WTC11 (cell line): ENCODE data around the gene APLF. TPM values are rescaled to one million over a fixed set of nuclear protein-coding genes. Genes with fewer than 3 reads are reported as not detected.

ENCODE experiments used
- ATAC-seq: fragments of 200-7000 bp; cut with Tn5 transposase; 2 replicates; pipeline ENCODE4 v1.10.0; 2021; ENCODE audit warnings: mild to moderate bottlenecking, moderate library complexity
- CTCF ChIA-PET: fragments of 300-600 bp; sonication (Branson Sonifier 250); formaldehyde crosslinking; loops from one replicate; lab custom pipeline; 2021; ENCODE audit warnings: antibody characterized with exemption; lab: Charles Lee
- POLR2A ChIA-PET: fragments of 350-600 bp; sonication (Branson Sonifier 250); formaldehyde crosslinking; loops from one replicate; lab custom pipeline; 2021; ENCODE audit warnings: antibody characterized with exemption; lab: Charles Lee
- DNase-seq: peaks from one replicate; pipeline ENCODE4 v3.0.0; 2021; ENCODE audit warnings: low spot score
- H3K27ac Mint-ChIP-seq: 2 replicates; pipeline ENCODE4 v1.8.0; 2021; ENCODE audit warnings: mixed read lengths
- H3K27me3 Mint-ChIP-seq: 2 replicates; pipeline ENCODE4 v1.8.0; 2021; ENCODE audit warnings: low read depth, mild to moderate bottlenecking, moderate library complexity, mixed read lengths
- H3K36me3 Mint-ChIP-seq: 2 replicates; pipeline ENCODE4 v1.8.0; 2021; ENCODE audit warnings: mixed read lengths
- H3K4me1 Mint-ChIP-seq: 2 replicates; pipeline ENCODE4 v1.8.0; 2022; ENCODE audit warnings: mixed read lengths
- H3K4me3 Mint-ChIP-seq: 2 replicates; pipeline ENCODE4 v1.8.0; 2021; ENCODE audit warnings: mild to moderate bottlenecking, moderate library complexity, mixed read lengths
- H3K9me3 Mint-ChIP-seq: 2 replicates; pipeline ENCODE4 v1.8.0; 2021; ENCODE audit warnings: mixed read lengths
- CBFB ChIP-seq: sonication (generic); formaldehyde crosslinking; IDR thresholded peaks from 2 replicates; pipeline ENCODE4 v1.8.1; 2022; ENCODE audit warnings: mild to moderate bottlenecking, low read depth, missing genetic modification reagents
- CREB1 ChIP-seq: sonication (generic); formaldehyde crosslinking; IDR thresholded peaks from 2 replicates; pipeline ENCODE4 v1.8.0; 2023; ENCODE audit warnings: mild to moderate bottlenecking, missing genetic modification reagents
- CREM ChIP-seq: sonication (generic); formaldehyde crosslinking; IDR thresholded peaks from 2 replicates; pipeline ENCODE4 v1.8.1; 2022; ENCODE audit warnings: mild to moderate bottlenecking, missing genetic modification reagents, moderate library complexity
- ESRRA ChIP-seq: sonication (generic); formaldehyde crosslinking; IDR thresholded peaks from 2 replicates; pipeline ENCODE4 v1.8.1; 2022; ENCODE audit warnings: mild to moderate bottlenecking, missing genetic modification reagents, borderline replicate concordance
- FOXP1 ChIP-seq: sonication (generic); formaldehyde crosslinking; IDR thresholded peaks from 2 replicates; pipeline ENCODE4 v1.8.0; 2022; ENCODE audit warnings: missing genetic modification reagents, mild to moderate bottlenecking, moderate library complexity, borderline replicate concordance
- HMGA2 ChIP-seq: fragments of 250-450 bp; sonication (Bioruptor Pico); IDR thresholded peaks from 2 replicates; pipeline ENCODE4 v1.4.0; 2021; ENCODE audit warnings: mild to moderate bottlenecking, moderate library complexity
- JUN ChIP-seq: sonication (generic); formaldehyde crosslinking; IDR thresholded peaks from 2 replicates; pipeline ENCODE4 v1.8.0; 2023; ENCODE audit warnings: mild to moderate bottlenecking, missing genetic modification reagents
- MXD4 ChIP-seq: fragments of 250-450 bp; sonication (Bioruptor Pico); IDR thresholded peaks from 2 replicates; pipeline ENCODE4 v1.8.0; 2021; ENCODE audit warnings: mild to moderate bottlenecking, moderate library complexity, borderline replicate concordance
- MYBL2 ChIP-seq: sonication (generic); formaldehyde crosslinking; IDR thresholded peaks from 2 replicates; pipeline ENCODE4 v1.8.1; 2023; ENCODE audit warnings: mild to moderate bottlenecking, moderate library complexity, missing genetic modification reagents
- NFE2L1 ChIP-seq: sonication (generic); formaldehyde crosslinking; IDR thresholded peaks from 2 replicates; pipeline ENCODE4 v1.8.1; 2023; ENCODE audit warnings: missing genetic modification reagents
- SMAD3 ChIP-seq: sonication (generic); formaldehyde crosslinking; IDR thresholded peaks from 2 replicates; pipeline ENCODE4 v1.8.0; 2022; ENCODE audit warnings: missing genetic modification reagents, mild to moderate bottlenecking, borderline replicate concordance
- TCF7 ChIP-seq: sonication (generic); formaldehyde crosslinking; IDR thresholded peaks from 2 replicates; pipeline ENCODE4 v1.8.0; 2022; ENCODE audit warnings: mild to moderate bottlenecking, low read depth, missing genetic modification reagents, moderate library complexity
- total RNA-seq: library from RNA; stranded (reverse); gene quantifications from 3 replicates; pipeline ENCODE4 v1.2.3, GENCODE V29; 2021
- TF ChIP-seq, protein P1 (sequence below): sonication (generic); formaldehyde crosslinking; IDR thresholded peaks from 2 replicates; pipeline ENCODE4 v1.8.0; 2023; ENCODE audit warnings: missing genetic modification reagents
- TF ChIP-seq, protein P2 (sequence below): fragments of 250-450 bp; sonication (Bioruptor Pico); IDR thresholded peaks from 2 replicates; pipeline ENCODE4 v1.9.0; 2021; ENCODE audit warnings: mild to moderate bottlenecking
- TF ChIP-seq, protein P3 (sequence below): fragments of 250-450 bp; sonication (Bioruptor Pico); conservative IDR thresholded peaks from 2 replicates; pipeline ENCODE4 v1.9.0; 2021; ENCODE audit warnings: mild to moderate bottlenecking
- TF ChIP-seq, protein P4 (sequence below): fragments of 250-450 bp; sonication (Bioruptor Pico); IDR thresholded peaks from 2 replicates; pipeline ENCODE4 v1.8.0; 2021; ENCODE audit warnings: mild to moderate bottlenecking
- TF ChIP-seq, protein P5 (sequence below): sonication (generic); formaldehyde crosslinking; IDR thresholded peaks from 2 replicates; pipeline ENCODE4 v1.8.1; 2022; ENCODE audit warnings: mild to moderate bottlenecking, missing genetic modification reagents, moderate library complexity, borderline replicate concordance
- TF ChIP-seq, protein P6 (sequence below): sonication (generic); formaldehyde crosslinking; IDR thresholded peaks from 2 replicates; pipeline ENCODE4 v1.8.0; 2022; ENCODE audit warnings: mild to moderate bottlenecking, missing genetic modification reagents
- TF ChIP-seq, protein P7 (sequence below): sonication (generic); formaldehyde crosslinking; IDR thresholded peaks from 2 replicates; pipeline ENCODE4 v1.8.1; 2023; ENCODE audit warnings: mild to moderate bottlenecking, missing genetic modification reagents

APLF gene
- total RNA-seq, 1 experiment from 2014 or later: 2.7 TPM

DNA sequence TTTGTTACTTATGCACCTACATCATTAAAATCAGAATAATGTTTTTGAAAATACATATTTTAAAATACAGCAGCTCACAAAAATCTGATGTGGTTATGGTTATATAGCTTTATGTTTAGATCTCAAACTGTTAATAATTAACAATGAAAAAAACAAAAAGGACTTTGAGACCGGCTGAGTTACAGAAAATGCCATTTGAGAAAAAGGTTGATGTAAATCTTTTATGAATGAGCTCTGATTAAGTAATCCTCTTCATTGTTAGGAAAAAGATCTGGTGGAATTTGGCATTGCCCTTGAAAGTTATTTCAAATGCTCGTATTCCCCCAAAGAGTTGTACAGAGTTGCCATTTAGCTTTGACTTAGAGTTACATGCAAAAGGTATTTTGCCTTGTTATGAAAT lies 93.2 kb downstream of the APLF start (continued):
- TF ChIP-seq, protein P1, sequence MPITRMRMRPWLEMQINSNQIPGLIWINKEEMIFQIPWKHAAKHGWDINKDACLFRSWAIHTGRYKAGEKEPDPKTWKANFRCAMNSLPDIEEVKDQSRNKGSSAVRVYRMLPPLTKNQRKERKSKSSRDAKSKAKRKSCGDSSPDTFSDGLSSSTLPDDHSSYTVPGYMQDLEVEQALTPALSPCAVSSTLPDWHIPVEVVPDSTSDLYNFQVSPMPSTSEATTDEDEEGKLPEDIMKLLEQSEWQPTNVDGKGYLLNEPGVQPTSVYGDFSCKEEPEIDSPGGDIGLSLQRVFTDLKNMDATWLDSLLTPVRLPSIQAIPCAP: no peak
- TF ChIP-seq, protein P2, sequence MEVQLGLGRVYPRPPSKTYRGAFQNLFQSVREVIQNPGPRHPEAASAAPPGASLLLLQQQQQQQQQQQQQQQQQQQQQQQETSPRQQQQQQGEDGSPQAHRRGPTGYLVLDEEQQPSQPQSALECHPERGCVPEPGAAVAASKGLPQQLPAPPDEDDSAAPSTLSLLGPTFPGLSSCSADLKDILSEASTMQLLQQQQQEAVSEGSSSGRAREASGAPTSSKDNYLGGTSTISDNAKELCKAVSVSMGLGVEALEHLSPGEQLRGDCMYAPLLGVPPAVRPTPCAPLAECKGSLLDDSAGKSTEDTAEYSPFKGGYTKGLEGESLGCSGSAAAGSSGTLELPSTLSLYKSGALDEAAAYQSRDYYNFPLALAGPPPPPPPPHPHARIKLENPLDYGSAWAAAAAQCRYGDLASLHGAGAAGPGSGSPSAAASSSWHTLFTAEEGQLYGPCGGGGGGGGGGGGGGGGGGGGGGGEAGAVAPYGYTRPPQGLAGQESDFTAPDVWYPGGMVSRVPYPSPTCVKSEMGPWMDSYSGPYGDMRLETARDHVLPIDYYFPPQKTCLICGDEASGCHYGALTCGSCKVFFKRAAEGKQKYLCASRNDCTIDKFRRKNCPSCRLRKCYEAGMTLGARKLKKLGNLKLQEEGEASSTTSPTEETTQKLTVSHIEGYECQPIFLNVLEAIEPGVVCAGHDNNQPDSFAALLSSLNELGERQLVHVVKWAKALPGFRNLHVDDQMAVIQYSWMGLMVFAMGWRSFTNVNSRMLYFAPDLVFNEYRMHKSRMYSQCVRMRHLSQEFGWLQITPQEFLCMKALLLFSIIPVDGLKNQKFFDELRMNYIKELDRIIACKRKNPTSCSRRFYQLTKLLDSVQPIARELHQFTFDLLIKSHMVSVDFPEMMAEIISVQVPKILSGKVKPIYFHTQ: no peak
- TF ChIP-seq NFE2L1 (CRISPR knock-in tag): no peak
- no peak for TF ChIP-seq MXD4
- no peak for TF ChIP-seq SMAD3 (CRISPR knock-in tag)
- TF ChIP-seq, protein P3, sequence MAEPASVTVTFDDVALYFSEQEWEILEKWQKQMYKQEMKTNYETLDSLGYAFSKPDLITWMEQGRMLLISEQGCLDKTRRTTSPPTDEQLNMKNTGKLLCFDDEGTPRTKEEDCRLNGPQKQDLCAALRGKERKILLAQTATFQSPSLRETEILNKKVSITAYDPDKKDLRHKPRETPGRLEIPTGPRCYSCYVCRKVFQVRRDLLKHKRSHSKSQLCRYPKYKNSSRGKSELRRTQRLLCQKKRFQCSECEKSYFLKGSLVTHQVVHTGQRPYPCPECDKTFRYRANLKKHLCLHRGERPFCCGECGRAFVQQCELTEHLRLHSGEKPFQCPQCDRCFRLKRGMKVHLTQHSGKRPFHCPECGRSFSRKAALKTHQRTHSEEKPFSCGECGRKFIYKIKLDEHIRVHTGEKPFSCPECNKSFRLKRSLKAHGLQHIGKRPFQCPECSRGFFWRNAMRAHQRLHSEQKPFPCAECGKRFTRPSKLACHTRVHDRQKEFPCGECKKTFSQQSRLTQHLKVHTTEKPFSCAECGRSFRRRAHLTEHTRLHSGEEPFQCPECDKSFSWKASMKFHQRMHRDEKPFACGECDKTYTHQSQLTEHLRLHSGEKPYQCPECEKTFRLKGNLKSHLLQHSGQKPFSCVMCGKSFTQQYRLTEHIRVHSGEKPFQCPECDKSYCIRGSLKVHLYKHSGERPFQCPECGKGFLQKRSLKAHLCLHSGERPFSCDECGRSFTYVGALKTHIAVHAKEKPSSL (CRISPR knock-in tag): no peak
- no peak for TF ChIP-seq CREB1
- no peak for TF ChIP-seq MYBL2 (CRISPR knock-in tag)
- TF ChIP-seq TCF7 (CRISPR knock-in tag): no peak
- TF ChIP-seq CREM (CRISPR knock-in tag): no peak

DNA sequence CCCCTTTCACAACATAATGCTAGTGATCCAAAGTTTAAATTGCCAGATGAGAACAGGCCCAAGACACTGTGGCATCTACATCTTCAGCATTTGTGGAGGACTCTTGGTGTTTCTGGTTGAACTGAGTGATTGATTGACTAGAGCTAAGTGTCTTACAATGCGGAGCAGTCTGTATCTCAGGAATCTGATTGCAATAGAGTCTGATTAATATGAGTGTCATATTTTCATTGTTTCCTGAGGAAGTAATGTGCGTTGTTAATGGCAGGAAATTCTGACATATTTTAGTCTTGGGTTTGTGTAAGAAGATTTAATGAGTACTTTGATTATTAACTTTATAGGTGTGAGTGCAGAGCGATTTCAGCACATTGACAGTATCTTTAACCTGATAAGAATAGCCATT lies 94.0 kb downstream of the APLF start:
- Mint-ChIP-seq H3K27ac (no peak overlapping the region), H3K4me3 (no peak overlapping the region), H3K4me1 (no peaks in the 10 kb centered on the region), H3K9me3 (no peaks in the 10 kb centered on the region), H3K27me3 (no peaks in the 10 kb centered on the region), H3K36me3 (no peaks in the 10 kb centered on the region)
- DNase-seq (no peak), ATAC-seq (no peak)
- TF ChIP-seq, protein P4, sequence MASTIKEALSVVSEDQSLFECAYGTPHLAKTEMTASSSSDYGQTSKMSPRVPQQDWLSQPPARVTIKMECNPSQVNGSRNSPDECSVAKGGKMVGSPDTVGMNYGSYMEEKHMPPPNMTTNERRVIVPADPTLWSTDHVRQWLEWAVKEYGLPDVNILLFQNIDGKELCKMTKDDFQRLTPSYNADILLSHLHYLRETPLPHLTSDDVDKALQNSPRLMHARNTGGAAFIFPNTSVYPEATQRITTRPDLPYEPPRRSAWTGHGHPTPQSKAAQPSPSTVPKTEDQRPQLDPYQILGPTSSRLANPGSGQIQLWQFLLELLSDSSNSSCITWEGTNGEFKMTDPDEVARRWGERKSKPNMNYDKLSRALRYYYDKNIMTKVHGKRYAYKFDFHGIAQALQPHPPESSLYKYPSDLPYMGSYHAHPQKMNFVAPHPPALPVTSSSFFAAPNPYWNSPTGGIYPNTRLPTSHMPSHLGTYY (CRISPR knock-in tag): no peak
- TF ChIP-seq FOXP1 (no peak), JUN (CRISPR knock-in tag) (no peak), HMGA2 (CRISPR knock-in tag) (no peak), ESRRA (CRISPR knock-in tag) (no peak), NFE2L1 (CRISPR knock-in tag) (no peak), CBFB (CRISPR knock-in tag) (no peak)
- TF ChIP-seq, protein P5, sequence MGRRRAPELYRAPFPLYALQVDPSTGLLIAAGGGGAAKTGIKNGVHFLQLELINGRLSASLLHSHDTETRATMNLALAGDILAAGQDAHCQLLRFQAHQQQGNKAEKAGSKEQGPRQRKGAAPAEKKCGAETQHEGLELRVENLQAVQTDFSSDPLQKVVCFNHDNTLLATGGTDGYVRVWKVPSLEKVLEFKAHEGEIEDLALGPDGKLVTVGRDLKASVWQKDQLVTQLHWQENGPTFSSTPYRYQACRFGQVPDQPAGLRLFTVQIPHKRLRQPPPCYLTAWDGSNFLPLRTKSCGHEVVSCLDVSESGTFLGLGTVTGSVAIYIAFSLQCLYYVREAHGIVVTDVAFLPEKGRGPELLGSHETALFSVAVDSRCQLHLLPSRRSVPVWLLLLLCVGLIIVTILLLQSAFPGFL (CRISPR knock-in tag): no peak
- TF ChIP-seq, protein P6, sequence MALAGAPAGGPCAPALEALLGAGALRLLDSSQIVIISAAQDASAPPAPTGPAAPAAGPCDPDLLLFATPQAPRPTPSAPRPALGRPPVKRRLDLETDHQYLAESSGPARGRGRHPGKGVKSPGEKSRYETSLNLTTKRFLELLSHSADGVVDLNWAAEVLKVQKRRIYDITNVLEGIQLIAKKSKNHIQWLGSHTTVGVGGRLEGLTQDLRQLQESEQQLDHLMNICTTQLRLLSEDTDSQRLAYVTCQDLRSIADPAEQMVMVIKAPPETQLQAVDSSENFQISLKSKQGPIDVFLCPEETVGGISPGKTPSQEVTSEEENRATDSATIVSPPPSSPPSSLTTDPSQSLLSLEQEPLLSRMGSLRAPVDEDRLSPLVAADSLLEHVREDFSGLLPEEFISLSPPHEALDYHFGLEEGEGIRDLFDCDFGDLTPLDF: no peak
- TF ChIP-seq, protein P7, sequence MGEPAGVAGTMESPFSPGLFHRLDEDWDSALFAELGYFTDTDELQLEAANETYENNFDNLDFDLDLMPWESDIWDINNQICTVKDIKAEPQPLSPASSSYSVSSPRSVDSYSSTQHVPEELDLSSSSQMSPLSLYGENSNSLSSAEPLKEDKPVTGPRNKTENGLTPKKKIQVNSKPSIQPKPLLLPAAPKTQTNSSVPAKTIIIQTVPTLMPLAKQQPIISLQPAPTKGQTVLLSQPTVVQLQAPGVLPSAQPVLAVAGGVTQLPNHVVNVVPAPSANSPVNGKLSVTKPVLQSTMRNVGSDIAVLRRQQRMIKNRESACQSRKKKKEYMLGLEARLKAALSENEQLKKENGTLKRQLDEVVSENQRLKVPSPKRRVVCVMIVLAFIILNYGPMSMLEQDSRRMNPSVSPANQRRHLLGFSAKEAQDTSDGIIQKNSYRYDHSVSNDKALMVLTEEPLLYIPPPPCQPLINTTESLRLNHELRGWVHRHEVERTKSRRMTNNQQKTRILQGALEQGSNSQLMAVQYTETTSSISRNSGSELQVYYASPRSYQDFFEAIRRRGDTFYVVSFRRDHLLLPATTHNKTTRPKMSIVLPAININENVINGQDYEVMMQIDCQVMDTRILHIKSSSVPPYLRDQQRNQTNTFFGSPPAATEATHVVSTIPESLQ (CRISPR knock-in tag): no peak
- CTCF ChIA-PET: interaction anchor here (4.5 kb wide), 1 partner anchor 34 kb away, joined by 18 read pairs; no protein-coding TSS in a partner anchor
- POLR2A ChIA-PET: no interaction called here
